ENCODE measurements around the gene LMF1.

LMF1 gene

GRCh38 chr16:907361-907760, 63.4 kb downstream of the LMF1 start:
- TF ChIP-seq, protein P1, sequence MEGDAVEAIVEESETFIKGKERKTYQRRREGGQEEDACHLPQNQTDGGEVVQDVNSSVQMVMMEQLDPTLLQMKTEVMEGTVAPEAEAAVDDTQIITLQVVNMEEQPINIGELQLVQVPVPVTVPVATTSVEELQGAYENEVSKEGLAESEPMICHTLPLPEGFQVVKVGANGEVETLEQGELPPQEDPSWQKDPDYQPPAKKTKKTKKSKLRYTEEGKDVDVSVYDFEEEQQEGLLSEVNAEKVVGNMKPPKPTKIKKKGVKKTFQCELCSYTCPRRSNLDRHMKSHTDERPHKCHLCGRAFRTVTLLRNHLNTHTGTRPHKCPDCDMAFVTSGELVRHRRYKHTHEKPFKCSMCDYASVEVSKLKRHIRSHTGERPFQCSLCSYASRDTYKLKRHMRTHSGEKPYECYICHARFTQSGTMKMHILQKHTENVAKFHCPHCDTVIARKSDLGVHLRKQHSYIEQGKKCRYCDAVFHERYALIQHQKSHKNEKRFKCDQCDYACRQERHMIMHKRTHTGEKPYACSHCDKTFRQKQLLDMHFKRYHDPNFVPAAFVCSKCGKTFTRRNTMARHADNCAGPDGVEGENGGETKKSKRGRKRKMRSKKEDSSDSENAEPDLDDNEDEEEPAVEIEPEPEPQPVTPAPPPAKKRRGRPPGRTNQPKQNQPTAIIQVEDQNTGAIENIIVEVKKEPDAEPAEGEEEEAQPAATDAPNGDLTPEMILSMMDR (IDR thresholded peaks at IDR 0.05; ENCODE audit: low read depth, low read length, missing control alignments), result no peak
- H3K4me3 ChIP-seq (replicated peaks; ENCODE audit: low read depth, low read length), result no peak overlapping the region
- DNase-seq (ENCODE audit: extremely low read depth, low read depth), result no peak

DNA sequence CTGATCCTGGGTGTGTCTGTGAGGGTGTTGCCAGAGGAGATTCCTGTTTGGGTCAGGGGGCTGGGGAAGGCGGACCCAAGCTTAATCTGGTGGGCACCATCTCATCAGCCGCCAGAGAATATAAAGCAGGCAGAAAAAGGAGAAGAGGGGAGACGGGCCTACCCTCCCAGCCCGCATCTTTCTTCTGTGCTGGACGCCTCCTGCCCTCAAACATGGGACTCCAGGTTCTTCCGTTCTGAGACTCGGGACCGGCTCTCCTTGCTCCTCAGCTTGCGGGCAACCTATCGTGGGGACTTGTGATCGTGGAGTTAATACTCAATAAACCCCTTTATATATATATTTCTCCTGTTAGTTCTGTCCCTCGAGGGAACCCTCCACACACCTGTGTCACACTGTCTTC, 64.5 kb downstream of the LMF1 start:
- no peak for DNase-seq (ENCODE audit: extremely low read depth, low read depth)
- TF ChIP-seq, protein P1 (IDR thresholded peaks at IDR 0.05; ENCODE audit: low read depth, low read length, missing control alignments), result no peak
- H3K4me3 ChIP-seq (replicated peaks; ENCODE audit: low read depth, low read length), result no peak overlapping the region

DNA sequence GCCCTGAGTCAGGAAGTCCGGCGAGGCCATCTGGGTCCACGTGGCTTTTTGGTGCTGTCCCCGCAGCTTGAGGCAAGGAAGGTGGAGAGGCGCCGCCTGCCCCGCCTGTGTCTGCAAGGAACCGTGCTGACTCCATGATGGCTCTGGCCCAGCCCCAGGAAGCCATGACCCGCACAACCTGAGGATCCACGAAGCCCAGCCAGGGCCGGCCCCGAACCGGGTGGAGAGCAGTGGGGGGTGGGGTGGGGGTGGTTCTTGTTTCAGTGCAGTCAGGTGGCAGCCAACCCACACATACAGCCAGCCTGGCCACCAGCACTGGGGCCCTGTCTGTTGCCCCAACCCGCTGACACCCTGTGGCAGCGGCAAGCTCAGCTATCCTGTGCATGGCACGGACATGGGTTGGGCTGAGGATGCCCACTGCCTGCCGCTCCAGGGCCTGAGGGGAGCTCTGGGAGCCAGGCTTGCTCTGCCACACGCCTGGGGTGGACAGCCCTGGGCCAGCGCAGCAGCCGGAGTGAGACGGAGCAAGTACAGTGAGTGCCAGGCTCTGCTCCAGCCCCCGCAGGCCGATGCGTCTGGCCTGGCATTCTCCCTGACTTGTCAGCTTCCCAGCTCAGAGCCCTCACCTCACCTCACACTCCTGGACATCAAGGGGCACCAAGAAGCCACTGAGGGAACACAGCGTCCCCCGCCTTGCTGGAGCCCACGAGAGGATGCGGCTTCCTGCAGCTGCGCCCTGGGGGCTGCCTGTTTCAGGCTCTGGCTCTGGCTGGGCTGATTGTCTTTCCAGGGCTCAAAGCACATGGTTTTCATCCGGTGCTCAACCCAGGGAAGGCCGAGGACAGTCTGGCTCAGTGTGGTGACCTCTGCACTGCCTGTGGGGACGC, 68.8 kb downstream of the LMF1 start:
- DNase-seq (ENCODE audit: extremely low read depth, low read depth), result no peak
- TF ChIP-seq, protein P1 (IDR thresholded peaks at IDR 0.05; ENCODE audit: low read depth, low read length, missing control alignments), result no peak

DNA sequence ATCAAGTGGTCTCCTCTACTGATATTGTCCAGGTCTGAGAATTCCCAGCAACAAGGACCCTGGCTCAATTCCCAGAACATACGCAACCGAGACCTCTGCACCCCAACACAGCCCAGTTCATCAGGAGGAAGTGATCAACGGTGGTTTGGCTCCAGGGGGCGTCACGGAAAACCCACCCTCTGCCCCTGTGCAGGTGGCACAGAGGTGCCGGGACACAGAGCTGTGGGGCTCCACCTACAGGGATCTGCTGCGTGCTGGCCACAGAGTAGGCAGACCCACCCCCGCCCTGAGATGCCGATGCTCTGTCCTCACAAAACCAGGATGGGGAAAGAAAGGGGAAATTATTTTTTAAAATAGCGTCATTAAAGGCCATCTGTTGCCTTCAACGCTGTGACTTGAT, 69.6 kb downstream of the LMF1 start:
- TF ChIP-seq, protein P1 (IDR thresholded peaks at IDR 0.05; ENCODE audit: low read depth, low read length, missing control alignments), result no peak
- H3K4me3 ChIP-seq (replicated peaks; ENCODE audit: low read depth, low read length), result no peak overlapping the region
- DNase-seq (ENCODE audit: extremely low read depth, low read depth), result no peak

More for the DNA sequence above, 68.8 kb downstream of the LMF1 start:
- H3K4me3 ChIP-seq (replicated peaks; ENCODE audit: low read depth, low read length), result no peak overlapping the region

GRCh38 chr16:900211-900610, 70.6 kb downstream of the LMF1 start:
- no peak for DNase-seq (ENCODE audit: extremely low read depth, low read depth)
- TF ChIP-seq, protein P1 (IDR thresholded peaks at IDR 0.05; ENCODE audit: low read depth, low read length, missing control alignments), result no peak
- H3K4me3 ChIP-seq (replicated peaks; ENCODE audit: low read depth, low read length), result no peak overlapping the region

DNA sequence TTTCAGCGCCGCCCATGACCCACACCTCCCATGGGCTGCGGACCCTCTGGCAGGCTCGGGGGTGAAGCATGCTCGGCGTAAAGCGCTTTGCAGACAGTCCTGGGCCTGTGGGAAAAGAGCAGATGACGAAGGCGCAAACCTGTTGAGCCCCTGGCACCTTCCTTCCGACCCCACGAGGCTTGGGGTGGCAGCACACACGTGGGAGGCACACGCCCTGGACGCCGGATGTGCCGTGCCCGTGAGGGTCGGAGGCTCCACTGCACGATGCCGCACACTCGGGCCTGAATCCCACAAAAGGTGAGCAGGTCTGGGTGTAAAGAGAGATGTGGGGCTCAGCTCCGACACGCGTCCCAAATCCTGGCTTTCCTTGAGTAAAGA, 71.1 kb downstream of the LMF1 start:
- H3K4me3 ChIP-seq (replicated peaks; ENCODE audit: low read depth, low read length), result no peak overlapping the region
- TF ChIP-seq, protein P1 (IDR thresholded peaks at IDR 0.05; ENCODE audit: low read depth, low read length, missing control alignments), result no peak
- no peak for DNase-seq (ENCODE audit: extremely low read depth, low read depth)

Data from HFF-Myc (cell line).